ENCODE measurements around the gene ABCB8.
A peak's percentile ranks its signal among the peaks of the same experiment; 100 is the strongest.
"Not testable (repeated sequence)": the region's sequence is repeated elsewhere in the genome, so short reads cannot be mapped to it uniquely, and the experiment has no call there.

ABCB8 gene

GRCh38 chr7:151035026-151035717 lies 6.9 kb downstream of the ABCB8 start:
- no peak for DNase-seq (ENCODE audit: low read depth in 1 of 2, low spot score in 1 of 2)
- in situ Hi-C loops (cut with HindIII; ENCODE audit: low pct_unique_long_range_greater_than_20kb, low sequenced_read_pairs) = no loop called here
- no peak for TF ChIP-seq JUND (IDR thresholded peaks at IDR 0.05; ENCODE audit: low read depth)

DNA sequence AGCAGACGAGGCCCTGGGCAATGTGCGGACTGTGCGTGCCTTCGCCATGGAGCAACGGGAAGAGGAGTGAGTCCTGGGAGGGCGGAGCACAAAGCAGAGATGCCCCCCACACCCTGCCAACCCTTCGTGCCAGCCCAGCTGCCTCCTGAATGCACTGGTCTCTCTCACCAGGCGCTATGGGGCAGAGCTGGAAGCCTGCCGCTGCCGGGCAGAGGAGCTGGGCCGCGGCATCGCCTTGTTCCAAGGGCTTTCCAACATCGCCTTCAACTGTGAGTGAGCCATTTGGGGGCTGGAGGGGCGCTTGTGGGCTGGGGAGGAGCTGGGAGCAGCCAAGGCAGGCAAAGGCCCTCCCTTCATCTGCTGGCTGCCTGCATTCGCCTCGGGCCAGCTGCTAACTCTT lies 7.7 kb downstream of the ABCB8 start:
- no peak for DNase-seq (ENCODE audit: low read depth in 1 of 2, low spot score in 1 of 2)
- in situ Hi-C loops (cut with HindIII; ENCODE audit: low pct_unique_long_range_greater_than_20kb, low sequenced_read_pairs) = no loop called here

GRCh38 chr7:151038951-151039849 lies 10.9 kb downstream of the ABCB8 start:
- no peak for DNase-seq (ENCODE audit: low read depth in 1 of 2, low spot score in 1 of 2)
- in situ Hi-C loops (cut with HindIII; ENCODE audit: low pct_unique_long_range_greater_than_20kb, low sequenced_read_pairs) = no loop called here
- TF ChIP-seq JUND (IDR thresholded peaks at IDR 0.05; ENCODE audit: low read depth) = no peak

More for the DNA sequence above, 7.7 kb downstream of the ABCB8 start:
- no peak for TF ChIP-seq JUND (IDR thresholded peaks at IDR 0.05; ENCODE audit: low read depth)

- no peak for TF ChIP-seq JUND (IDR thresholded peaks at IDR 0.05; ENCODE audit: low read depth)
- in situ Hi-C loops (cut with HindIII; ENCODE audit: low pct_unique_long_range_greater_than_20kb, low sequenced_read_pairs) = no loop called here
- no peak for DNase-seq (ENCODE audit: low read depth in 1 of 2, low spot score in 1 of 2)
These were observed 11.7 kb downstream of the ABCB8 start for GRCh38 chr7:151039850-151040548.

- no peak for DNase-seq (ENCODE audit: low read depth in 1 of 2, low spot score in 1 of 2)
- in situ Hi-C loops (cut with HindIII; ENCODE audit: low pct_unique_long_range_greater_than_20kb, low sequenced_read_pairs) = no loop called here
- TF ChIP-seq JUND (IDR thresholded peaks at IDR 0.05; ENCODE audit: low read depth) = no peak
These were observed 12.5 kb downstream of the ABCB8 start for GRCh38 chr7:151040616-151041375.

DNA sequence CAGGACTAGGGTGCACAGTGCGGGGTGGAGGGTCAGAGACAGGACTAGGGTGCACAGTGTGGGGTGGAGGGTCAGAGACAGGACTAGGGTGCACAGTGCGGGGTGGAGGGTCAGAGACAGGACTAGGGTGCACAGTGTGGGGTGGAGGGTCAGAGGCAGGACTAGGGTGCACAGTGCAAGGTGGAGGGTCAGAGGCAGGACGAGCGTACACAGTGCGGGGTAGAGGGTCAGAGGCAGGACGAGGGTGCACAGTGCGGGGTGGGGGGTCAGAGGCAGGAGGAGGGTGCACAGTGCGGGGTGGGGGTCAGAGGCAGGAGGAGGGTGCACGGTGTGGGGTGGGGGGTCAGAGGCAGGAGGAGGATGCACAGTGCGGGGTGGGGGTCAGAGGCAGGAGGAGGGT lies 15.2 kb downstream of the ABCB8 start:
- in situ Hi-C loops (cut with HindIII; ENCODE audit: low pct_unique_long_range_greater_than_20kb, low sequenced_read_pairs); DNase-seq (ENCODE audit: low read depth in 1 of 2, low spot score in 1 of 2): not testable (repeated sequence)

DNA sequence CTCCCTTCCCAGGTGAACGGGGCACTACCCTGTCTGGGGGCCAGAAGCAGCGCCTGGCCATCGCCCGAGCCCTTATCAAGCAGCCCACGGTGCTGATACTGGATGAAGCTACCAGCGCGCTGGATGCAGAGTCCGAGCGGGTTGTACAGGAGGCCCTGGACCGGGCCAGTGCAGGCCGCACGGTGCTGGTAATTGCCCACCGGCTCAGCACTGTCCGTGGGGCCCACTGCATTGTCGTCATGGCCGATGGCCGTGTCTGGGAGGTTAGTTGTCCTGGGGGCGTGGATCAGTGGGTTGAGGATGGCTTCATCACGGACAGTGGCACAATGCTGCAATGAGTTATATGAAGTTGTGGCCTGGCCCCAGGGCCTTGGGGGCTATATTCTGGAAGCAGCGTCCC lies 15.7 kb downstream of the ABCB8 start:
- TF ChIP-seq JUND (IDR thresholded peaks at IDR 0.05; ENCODE audit: low read depth) = no peak
- DNase-seq (ENCODE audit: low read depth in 1 of 2, low spot score in 1 of 2) = no peak
- in situ Hi-C loops (cut with HindIII; ENCODE audit: low pct_unique_long_range_greater_than_20kb, low sequenced_read_pairs) = no loop called here

DNA sequence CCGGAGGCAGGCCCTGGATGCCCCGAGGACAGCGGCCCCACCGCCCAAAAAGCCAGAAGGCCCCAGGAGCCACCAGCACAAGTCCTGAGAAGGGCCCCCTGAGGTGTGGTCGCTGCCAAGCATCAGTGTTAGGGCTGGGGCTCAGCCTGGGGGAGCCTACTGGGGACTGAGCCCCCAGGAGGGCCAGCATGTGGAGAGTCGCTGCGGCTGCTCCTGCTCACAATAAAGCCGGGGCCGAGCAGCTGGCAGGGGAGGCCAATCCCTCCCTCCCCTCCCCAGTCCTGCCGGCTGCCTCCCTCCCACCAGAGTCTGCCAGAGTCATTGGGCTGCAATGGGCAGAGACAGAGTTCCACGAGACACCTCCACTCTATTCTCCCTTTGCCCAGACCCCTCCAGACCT lies 17.0 kb downstream of the ABCB8 start:
- in situ Hi-C loops (cut with HindIII; ENCODE audit: low pct_unique_long_range_greater_than_20kb, low sequenced_read_pairs) = no loop called here
- TF ChIP-seq JUND (IDR thresholded peaks at IDR 0.05; ENCODE audit: low read depth) = no peak
- DNase-seq (ENCODE audit: low read depth in 1 of 2, low spot score in 1 of 2) = no peak

DNA sequence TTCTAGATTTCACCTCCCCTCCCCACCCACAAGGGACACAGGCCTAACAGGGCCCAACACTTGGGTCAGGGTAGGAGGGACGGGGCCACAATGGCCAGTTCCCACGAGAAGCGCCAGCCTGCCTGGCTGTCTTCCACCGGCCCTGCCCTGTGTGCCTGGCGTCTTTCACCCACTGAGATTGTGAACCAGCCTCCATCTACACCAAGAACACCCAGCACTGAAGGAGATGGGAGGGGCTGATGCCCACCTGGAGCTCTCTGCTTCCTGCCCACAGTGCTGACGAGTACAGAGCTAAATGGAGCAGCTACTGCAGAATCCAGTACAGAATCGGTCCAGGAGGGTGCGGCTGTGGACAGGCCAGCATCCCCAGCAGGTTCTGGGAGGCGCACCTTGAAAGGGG lies 17.7 kb downstream of the ABCB8 start:
- TF ChIP-seq JUND (IDR thresholded peaks at IDR 0.05; ENCODE audit: low read depth) = no peak
- in situ Hi-C loops (cut with HindIII; ENCODE audit: low pct_unique_long_range_greater_than_20kb, low sequenced_read_pairs) = no loop called here
- DNase-seq (ENCODE audit: low read depth in 1 of 2, low spot score in 1 of 2) = no peak

DNA sequence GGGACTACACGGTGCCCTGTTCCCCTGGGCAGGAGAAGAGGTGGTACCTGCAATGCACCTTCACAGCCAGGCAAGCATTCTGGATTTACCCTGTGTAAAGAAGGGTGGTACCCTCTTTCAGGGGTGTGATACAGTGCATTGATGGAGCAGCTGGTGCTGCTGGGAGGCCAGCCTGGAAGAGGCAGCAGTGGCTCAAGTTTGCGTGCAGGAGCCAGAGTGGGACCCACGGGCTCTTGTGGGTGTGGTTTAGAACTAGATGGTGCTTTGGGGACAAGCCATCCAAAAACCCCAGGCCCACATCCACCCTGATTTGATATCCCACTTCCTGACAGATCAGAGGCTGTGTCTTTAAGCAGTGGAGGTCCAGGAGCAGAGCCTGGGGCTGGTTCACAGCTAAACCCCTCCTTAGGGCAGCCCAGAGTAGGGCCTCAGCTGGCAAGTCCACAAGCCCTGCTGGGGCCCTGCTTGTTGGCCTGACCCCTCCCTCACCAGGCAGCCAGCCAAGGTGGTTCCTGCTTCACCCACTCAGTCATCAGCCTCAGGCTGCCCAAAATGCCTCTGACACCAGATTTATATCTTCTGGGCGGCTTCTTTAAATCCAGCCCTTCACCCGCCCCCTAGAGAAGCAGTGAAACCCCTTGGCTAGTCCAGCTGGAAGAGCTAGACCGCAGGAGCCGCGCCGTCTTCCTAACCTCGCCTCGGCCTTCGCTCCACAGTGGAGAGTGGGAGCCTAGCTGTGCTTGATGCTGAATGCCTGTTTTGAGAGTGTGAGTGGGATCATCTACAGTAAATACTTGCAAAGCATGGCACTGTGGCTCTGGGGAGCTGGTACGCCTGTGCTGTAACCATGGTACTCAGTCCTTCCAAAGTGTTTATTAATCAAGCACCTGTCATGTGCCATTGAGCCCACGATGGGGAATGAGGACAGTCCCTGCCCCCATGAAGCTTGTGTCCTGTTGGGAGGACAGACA lies 18.6 kb downstream of the ABCB8 start:
- DNase-seq (ENCODE audit: low read depth in 1 of 2, low spot score in 1 of 2) = peak; percentile 28 to 47
- in situ Hi-C loops (cut with HindIII; ENCODE audit: low pct_unique_long_range_greater_than_20kb, low sequenced_read_pairs) = no loop called here

More for the DNA sequence above, 18.6 kb downstream of the ABCB8 start:
- TF ChIP-seq JUND (IDR thresholded peaks at IDR 0.05; ENCODE audit: low read depth) = no peak

All from T47D (cell line).